Thymus (tissue), 11 donors: ENCODE data around the gene KIAA1755. TPM values are rescaled to one million over a fixed set of nuclear protein-coding genes. Genes with fewer than 3 reads are reported as not detected.
A peak's percentile ranks its signal among the peaks of the same experiment; 100 is the strongest.
"Not testable (repeated sequence)": the region's sequence is repeated elsewhere in the genome, so short reads cannot be mapped to it uniquely, and the experiment has no call there.

Experiments used
- DNase-seq, 9 donors: peaks; one replicate each; pipeline ENCODE4 v3.0.0-alpha.2; 2013; ENCODE audit warnings: low spot score in 9 of 9, low read depth in 6 of 9, missing footprints in 1 of 9
- H3K27ac ChIP-seq, 2 donors: one replicate each; pipeline ENCODE4 v1.5.1; 2013; ENCODE audit warnings: control low read depth in 1 of 2, low read depth in 1 of 2, low read length in 1 of 2, mild to moderate bottlenecking in 1 of 2, moderate library complexity in 1 of 2
- H3K27me3 ChIP-seq, 2 donors: one replicate each; pipeline ENCODE4 v1.5.1; 2013; ENCODE audit warnings: low read length in 1 of 2; ENCODE audit not compliant: control insufficient read depth in 2 of 2, insufficient read depth in 1 of 2
- H3K36me3 ChIP-seq, 2 donors: one replicate each; pipeline ENCODE4 v1.5.1; 2013; ENCODE audit warnings: low read length in 1 of 2, mild to moderate bottlenecking in 1 of 2, moderate library complexity in 1 of 2; ENCODE audit not compliant: control insufficient read depth in 2 of 2, insufficient read depth in 2 of 2
- H3K4me1 ChIP-seq, 2 donors: one replicate each; pipeline ENCODE4 v1.5.1; 2013; ENCODE audit warnings: low read length in 2 of 2; ENCODE audit not compliant: control insufficient read depth in 2 of 2, insufficient read depth in 2 of 2
- H3K4me3 ChIP-seq, 2 donors: one replicate each; pipeline ENCODE4 v1.5.1; 2013; ENCODE audit warnings: low read length in 2 of 2, control low read depth in 1 of 2, mild to moderate bottlenecking in 1 of 2
- H3K9me3 ChIP-seq, 2 donors: one replicate each; pipeline ENCODE4 v1.5.1; 2013; ENCODE audit warnings: low read length in 1 of 2, mild to moderate bottlenecking in 1 of 2; ENCODE audit not compliant: control insufficient read depth in 2 of 2, insufficient read depth in 1 of 2
- WGBS: extraction: QIAGEN DNeasy Blood & Tissue Kit; methylation state at CpG from one replicate; pipeline ENCODE4 v1.1.7; 2013; 5-methylcytosine and 5-hydroxymethylcytosine counted together
- polyA plus RNA-seq: library from polyadenylated mRNA; stranded (reverse); fragments of 200-250 nt; gene quantifications from one replicate; pipeline ENCODE4 v1.2.3, GENCODE V29; 2013
- total RNA-seq: library from RNA; stranded (reverse); fragments of 120-200 nt; gene quantifications from one replicate; pipeline ENCODE4 v1.2.4, GENCODE V29; 2013
- donor health status: healthy.

The KIAA1755 gene
- total and polyA plus RNA-seq, 2 donors: 0.66 to 5.5 TPM

DNA sequence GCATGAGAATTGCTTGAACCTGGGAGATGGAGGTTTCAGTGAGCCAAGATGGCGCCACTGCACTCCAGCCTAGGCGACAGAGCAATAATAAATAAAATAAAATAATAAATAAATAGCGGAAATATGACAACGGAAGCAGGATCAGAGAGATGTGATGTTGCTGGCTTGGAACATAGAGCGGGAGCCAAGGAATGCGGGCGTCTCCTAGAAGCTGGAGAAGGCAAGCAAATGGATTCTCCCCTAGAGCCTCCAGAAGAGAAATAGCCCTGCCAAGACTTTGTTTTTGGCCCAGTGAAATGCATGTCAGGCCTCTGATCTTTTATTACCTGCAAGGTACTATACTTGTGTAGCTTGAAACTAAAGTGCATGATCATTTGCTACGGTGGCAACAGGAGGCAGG is 12.4 kb downstream of the KIAA1755 start:
- DNase-seq: no peak
- Histone ChIP-seq H3K27me3 (peaks cover 0 to 4% of the 10 kb centered on the region in 2 donors), H3K36me3 (no peaks in the 10 kb centered on the region), H3K4me3 (no peak overlapping the region), H3K27ac (no peak overlapping the region), H3K4me1 (peaks cover 0 to 2% of the 10 kb centered on the region in 2 donors), H3K9me3 (peaks cover 0 to 10% of the 10 kb centered on the region in 2 donors)
- 82% methylated on average over 8 of the region's 8 CpGs for WGBS

DNA sequence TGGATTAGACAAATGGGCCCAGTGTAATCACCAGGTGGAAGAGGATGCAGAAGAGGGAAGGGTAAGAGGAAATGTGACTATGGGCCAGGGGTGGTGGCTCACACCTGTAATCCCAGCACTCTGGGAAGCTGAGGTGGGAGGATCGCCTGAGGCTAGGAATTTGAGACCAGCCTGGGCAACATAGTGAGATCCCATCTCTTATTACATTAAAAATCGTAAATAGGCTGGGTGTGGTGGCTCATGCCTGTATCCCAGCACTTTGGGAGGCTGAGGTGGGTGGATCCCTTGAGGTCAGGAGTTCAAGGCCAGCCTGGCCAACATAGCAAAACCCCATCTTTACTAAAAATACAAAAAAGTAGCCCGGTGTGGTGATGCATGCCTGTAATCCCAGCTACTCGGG is 12.8 kb downstream of the KIAA1755 start:
- 68% methylated on average over 4 of the region's 4 CpGs for WGBS
- H3K9me3 ChIP-seq: peaks cover 1 to 13% of the 10 kb centered on the region in 2 donors
- H3K4me3 ChIP-seq, H3K4me1 ChIP-seq, H3K27ac ChIP-seq, H3K36me3 ChIP-seq, DNase-seq, H3K27me3 ChIP-seq: not testable (repeated sequence)

- Histone ChIP-seq H3K36me3 (no peaks in the 10 kb centered on the region), H3K27me3 (no peaks in the 10 kb centered on the region), H3K9me3 (peaks cover 1 to 14% of the 10 kb centered on the region in 2 donors), H3K4me1 (peaks cover 0 to 2% of the 10 kb centered on the region in 2 donors), H3K4me3 (no peak overlapping the region), H3K27ac (peak overlapping the region; percentile 20 to 46)
- WGBS: 88% methylated on average over 7 of the region's 7 CpGs
- no peak for DNase-seq
These were observed 13.4 kb downstream of the KIAA1755 start for GRCh38 chr20:38247166-38247509.

GRCh38 chr20:38246357-38247165 is 14.0 kb downstream of the KIAA1755 start:
- Histone ChIP-seq H3K4me1 (peaks cover 0 to 2% of the 10 kb centered on the region in 2 donors), H3K4me3 (no peak overlapping the region), H3K9me3 (peaks cover 1 to 19% of the 10 kb centered on the region in 2 donors), H3K36me3 (no peaks in the 10 kb centered on the region), H3K27me3 (no peaks in the 10 kb centered on the region), H3K27ac (peak overlapping the region; percentile 43 to 47)
- WGBS: 88% methylated on average over 14 of the region's 14 CpGs
- DNase-seq: no peak

GRCh38 chr20:38245753-38246152 is 14.8 kb downstream of the KIAA1755 start:
- WGBS: 86% methylated on average over 9 of the region's 9 CpGs
- no peak for DNase-seq
- peaks cover 0 to 2% of the 10 kb centered on the region in 2 donors for H3K4me1 ChIP-seq
- H3K9me3 ChIP-seq: peaks cover 1 to 25% of the 10 kb centered on the region in 2 donors
- H3K27ac ChIP-seq: peak overlapping the region in 1 of 2 donors; percentile 47
- no peaks in the 10 kb centered on the region for H3K27me3 ChIP-seq
- no peaks in the 10 kb centered on the region for H3K36me3 ChIP-seq
- no peak overlapping the region for H3K4me3 ChIP-seq

- Histone ChIP-seq H3K36me3 (no peaks in the 10 kb centered on the region), H3K4me3 (no peak overlapping the region), H3K9me3 (peaks cover 1 to 25% of the 10 kb centered on the region in 2 donors), H3K27me3 (no peaks in the 10 kb centered on the region), H3K27ac (no peak overlapping the region), H3K4me1 (peaks cover 0 to 2% of the 10 kb centered on the region in 2 donors)
- 93% methylated on average over 2 of the region's 2 CpGs for whole genome bisulfite sequencing
- DNase-seq: no peak
These were observed 16.9 kb downstream of the KIAA1755 start for GRCh38 chr20:38243709-38244020.

DNA sequence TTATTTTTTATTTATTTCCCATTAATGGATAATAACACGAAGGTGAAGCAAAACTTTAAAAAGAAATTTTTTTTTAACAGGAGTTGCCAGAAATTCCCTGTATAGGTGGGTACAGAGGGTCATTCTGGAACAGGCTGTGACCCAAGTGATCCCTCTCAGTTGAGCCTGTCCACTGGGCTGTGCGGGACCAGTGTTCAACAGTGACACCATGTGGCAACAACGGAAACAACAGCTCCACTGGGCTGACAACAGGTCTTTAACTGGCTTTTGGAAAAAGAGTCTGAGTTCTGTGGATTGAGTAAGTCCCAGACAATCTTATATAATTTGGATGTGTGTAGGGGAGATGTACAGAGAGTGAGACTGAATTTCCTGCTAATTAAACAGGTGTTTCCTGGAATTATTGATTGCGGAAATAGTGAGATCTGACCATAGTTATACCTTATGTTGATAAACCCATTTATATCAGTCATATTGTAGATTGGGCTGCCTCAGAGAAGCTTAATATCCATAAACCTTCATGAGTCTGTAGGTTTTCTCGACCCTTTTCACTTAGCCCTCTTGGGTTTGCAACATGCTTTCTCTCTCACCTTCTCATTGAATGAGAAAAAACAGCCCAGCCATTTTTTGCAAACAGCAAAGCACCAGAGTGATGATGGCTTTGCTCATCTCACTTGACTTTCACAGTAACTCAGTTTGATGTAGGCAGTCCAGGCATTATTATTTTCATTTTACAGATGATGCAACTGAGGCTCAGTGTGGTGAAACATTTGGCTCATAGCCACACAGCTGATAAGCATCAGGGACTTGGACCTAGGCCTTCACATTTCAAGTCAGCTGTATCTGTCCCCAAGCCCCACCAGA is 17.5 kb downstream of the KIAA1755 start:
- peaks cover 0 to 2% of the 10 kb centered on the region in 2 donors for H3K4me1 ChIP-seq
- no peaks in the 10 kb centered on the region for H3K36me3 ChIP-seq
- H3K27me3 ChIP-seq: no peaks in the 10 kb centered on the region
- no peak overlapping the region for H3K27ac ChIP-seq
- H3K4me3 ChIP-seq: no peak overlapping the region
- 55% methylated on average over 5 of the region's 5 CpGs for WGBS
- peaks cover 1 to 25% of the 10 kb centered on the region in 2 donors for H3K9me3 ChIP-seq
- DNase-seq: no peak

DNA sequence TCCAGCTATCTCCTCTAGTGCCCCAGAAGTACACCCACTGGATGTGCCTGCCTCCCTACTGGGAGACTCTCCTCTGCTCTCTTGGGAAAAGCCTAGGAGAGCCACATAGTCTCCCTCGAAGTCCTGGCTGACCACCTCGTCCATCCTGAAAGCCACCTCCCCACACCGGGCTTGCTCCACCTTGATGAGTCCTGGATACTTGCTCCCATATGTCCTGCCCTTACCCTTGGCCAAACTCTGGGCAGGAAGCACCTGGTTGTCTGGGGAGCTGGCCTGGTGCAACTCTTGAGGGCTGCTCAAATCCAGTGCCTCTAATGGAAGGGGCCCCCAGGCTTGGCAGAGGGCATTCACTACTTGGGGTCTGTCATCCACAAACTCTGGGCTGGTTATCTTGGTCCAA is 19.3 kb downstream of the KIAA1755 start:
- WGBS: 92% methylated on average over 3 of the region's 3 CpGs
- Histone ChIP-seq H3K27ac (no peak overlapping the region), H3K9me3 (peaks cover 1 to 22% of the 10 kb centered on the region in 2 donors), H3K4me3 (no peak overlapping the region), H3K27me3 (no peaks in the 10 kb centered on the region), H3K4me1 (peaks cover 0 to under 1% of the 10 kb centered on the region in 2 donors), H3K36me3 (no peaks in the 10 kb centered on the region)
- DNase-seq: no peak

GRCh38 chr20:38239441-38239840 is 21.1 kb downstream of the KIAA1755 start:
- H3K4me3 ChIP-seq: no peak overlapping the region
- H3K9me3 ChIP-seq: peaks cover 1 to 18% of the 10 kb centered on the region in 2 donors
- no peaks in the 10 kb centered on the region for H3K27me3 ChIP-seq
- 43% methylated on average over 3 of the region's 3 CpGs for WGBS
- no peaks in the 10 kb centered on the region for H3K4me1 ChIP-seq
- H3K27ac ChIP-seq: no peak overlapping the region
- no peak for DNase-seq
- no peaks in the 10 kb centered on the region for H3K36me3 ChIP-seq
